H1 (cell line): ENCODE data around the gene ERLIN1. TPM values are rescaled to one million over a fixed set of nuclear protein-coding genes. Genes with fewer than 3 reads are reported as not detected.

Experiments used
- CTCF ChIA-PET: fragments of 300-600 bp; sonication (Branson Sonifier 250); formaldehyde crosslinking; loops from one replicate; lab custom pipeline; 2021; ENCODE audit not compliant: partially characterized antibody; lab: Charles Lee
- POLR2A ChIA-PET: fragments of 300-600 bp; sonication (Branson Sonifier 250); formaldehyde crosslinking; loops from one replicate; lab custom pipeline; 2021; ENCODE audit warnings: inconsistent platforms; ENCODE audit not compliant: partially characterized antibody; lab: Charles Lee
- DNase-seq, 2 experiments: peaks; one replicate each; pipeline versions ENCODE4 v3.0.0 to v3.0.0-alpha.2; 2010 to 2022; ENCODE audit warnings: low spot score in 2 of 2, low read depth in 1 of 2, mixed read lengths in 1 of 2
- FAIRE-seq: peaks from 2 replicates; lab custom pipeline; 2011; peaks lifted over from hg19 to GRCh38; lab: Jason Lieb, UNC
- H2AFZ ChIP-seq: 2 replicates; pipeline ENCODE4 v1.8.1; 2012; ENCODE audit warnings: low read length, inconsistent platforms
- H2AK5ac ChIP-seq: 2 replicates; pipeline ENCODE4 v1.6.1; 2013; ENCODE audit warnings: low read depth, low read length
- H2BK120ac ChIP-seq: replicated peaks from 2 replicates; pipeline ENCODE3; 2013; ENCODE audit warnings: low read depth, low read length, inconsistent platforms
- H2BK12ac ChIP-seq: 2 replicates; pipeline ENCODE4 v1.6.1; 2013; ENCODE audit warnings: low read depth, low read length
- H2BK15ac ChIP-seq: 2 replicates; pipeline ENCODE4 v1.6.1; 2013; ENCODE audit warnings: low read length
- H2BK20ac ChIP-seq: 2 replicates; pipeline ENCODE4 v1.6.1; 2013; ENCODE audit warnings: low read length
- H2BK5ac ChIP-seq: 2 replicates; pipeline ENCODE4 v1.6.1; 2013; ENCODE audit warnings: low read depth, low read length
- H3K14ac ChIP-seq: 2 replicates; pipeline ENCODE4 v1.6.1; 2013; ENCODE audit warnings: inconsistent platforms; ENCODE audit not compliant: insufficient read length
- H3K18ac ChIP-seq: 2 replicates; pipeline ENCODE4 v1.6.1; 2013; ENCODE audit warnings: low read length; ENCODE audit errors: extremely low read depth
- H3K23ac ChIP-seq: 2 replicates; pipeline ENCODE4 v1.6.1; 2013; ENCODE audit warnings: inconsistent platforms; ENCODE audit not compliant: insufficient read length
- H3K23me2 ChIP-seq: 2 replicates; pipeline ENCODE4 v1.6.1; 2013; ENCODE audit warnings: low read depth, low read length
- H3K27ac ChIP-seq: 2 replicates; pipeline ENCODE4 v1.6.1; 2011; ENCODE audit warnings: low read depth, low read length, inconsistent platforms
- H3K27me3 ChIP-seq, 4 experiments: replicated peaks in 1 of 4; 1 replicate in 1 of 4; 2 replicates in 3 of 4; pipeline versions ENCODE4 v1.6.1 to v1.8.1; 2011 to 2013; ENCODE audit warnings: low read length in 3 of 4, mild to moderate bottlenecking in 3 of 4, inconsistent platforms in 2 of 4, mixed read lengths in 2 of 4, moderate library complexity in 1 of 4; ENCODE audit not compliant: control insufficient read depth in 3 of 4, insufficient read depth in 3 of 4; ENCODE audit errors: extremely low read depth in 1 of 4
- H3K36me3 ChIP-seq, 4 experiments: 2 replicates each; pipeline versions ENCODE4 v1.6.1 to v1.8.1; 2011 to 2013; ENCODE audit warnings: mild to moderate bottlenecking in 4 of 4, low read length in 3 of 4, moderate library complexity in 2 of 4, control low read depth in 1 of 4, inconsistent platforms in 1 of 4; ENCODE audit not compliant: insufficient read depth in 4 of 4, control insufficient read depth in 2 of 4
- H3K4ac ChIP-seq: replicated peaks from 2 replicates; pipeline ENCODE3; 2013; ENCODE audit warnings: low read length, low read depth, mixed read lengths, inconsistent platforms; ENCODE audit not compliant: insufficient read length
- H3K4me1 ChIP-seq, 4 experiments: replicated peaks in 1 of 4; 1 replicate in 1 of 4; 2 replicates in 3 of 4; pipeline versions ENCODE4 v1.6.1 to v1.8.1; 2011 to 2013; ENCODE audit warnings: low read length in 3 of 4, inconsistent platforms in 2 of 4, mixed read lengths in 1 of 4; ENCODE audit not compliant: insufficient read depth in 4 of 4, control insufficient read depth in 3 of 4
- H3K4me2 ChIP-seq, 2 experiments: 2 replicates each; pipeline versions ENCODE4 v1.6.1 to v1.8.1; 2011 to 2013; ENCODE audit warnings: low read depth in 2 of 2, low read length in 2 of 2, control low read depth in 1 of 2, inconsistent platforms in 1 of 2, mild to moderate bottlenecking in 1 of 2; ENCODE audit not compliant: insufficient read depth in 1 of 2
- H3K4me3 ChIP-seq, 4 experiments: fragments of 200-600, 300-600 bp in 1 of 4; sonication (generic), shearing (Covaris generic), sonication (Bioruptor Twin) in 1 of 4; 2 replicates each; pipeline versions ENCODE4 v1.5.1 to v1.8.1; 2011 to 2016; ENCODE audit warnings: low read length in 4 of 4, low read depth in 3 of 4, control low read depth in 2 of 4, inconsistent platforms in 2 of 4, mild to moderate bottlenecking in 2 of 4, mixed read lengths in 1 of 4, moderate library complexity in 1 of 4; ENCODE audit not compliant: insufficient read depth in 2 of 4; ENCODE audit errors: extremely low read depth in 1 of 4
- H3K56ac ChIP-seq: replicated peaks from 2 replicates; pipeline ENCODE3; 2013; ENCODE audit warnings: low read depth, mild to moderate bottlenecking, mixed read lengths, low read length, inconsistent platforms; ENCODE audit not compliant: insufficient read length
- H3K79me1 ChIP-seq: 2 replicates; pipeline ENCODE4 v1.6.1; 2013; ENCODE audit warnings: low read depth, low read length, control low read depth
- H3K79me2 ChIP-seq, 2 experiments: 2 replicates each; pipeline versions ENCODE4 v1.6.1 to v1.8.1; 2012 to 2013; ENCODE audit warnings: low read length in 2 of 2, mild to moderate bottlenecking in 2 of 2, inconsistent platforms in 1 of 2; ENCODE audit not compliant: insufficient read depth in 2 of 2, control insufficient read depth in 1 of 2
- H3K9ac ChIP-seq, 4 experiments: replicated peaks in 1 of 4; 1 replicate in 1 of 4; 2 replicates in 3 of 4; pipeline versions ENCODE4 v1.6.1 to v1.8.1; 2011 to 2013; ENCODE audit warnings: low read depth in 3 of 4, low read length in 3 of 4, control low read depth in 2 of 4, mild to moderate bottlenecking in 2 of 4, moderate library complexity in 2 of 4, inconsistent platforms in 1 of 4; ENCODE audit errors: extremely low read depth in 1 of 4
- H3K9me3 ChIP-seq, 2 experiments: 2 replicates each; pipeline versions ENCODE4 v1.6.1 to v1.8.1; 2012 to 2013; ENCODE audit warnings: mild to moderate bottlenecking in 2 of 2, moderate library complexity in 2 of 2, control low read depth in 1 of 2, inconsistent platforms in 1 of 2, low read depth in 1 of 2, low read length in 1 of 2, mixed read lengths in 1 of 2; ENCODE audit not compliant: insufficient read depth in 2 of 2
- H4K20me1 ChIP-seq, 2 experiments: replicated peaks in 1 of 2; 2 replicates each; pipeline versions ENCODE3 to v1.8.1; 2011 to 2013; ENCODE audit warnings: inconsistent platforms in 2 of 2, low read length in 2 of 2, mild to moderate bottlenecking in 1 of 2; ENCODE audit not compliant: insufficient read depth in 2 of 2, control insufficient read depth in 1 of 2
- H4K5ac ChIP-seq: 2 replicates; pipeline ENCODE4 v1.6.1; 2013; ENCODE audit warnings: low read length, low read depth, mixed read lengths, inconsistent platforms; ENCODE audit not compliant: insufficient read length
- H4K8ac ChIP-seq: 2 replicates; pipeline ENCODE4 v1.8.0; 2013; ENCODE audit warnings: mild to moderate bottlenecking, moderate library complexity, low read length, inconsistent platforms; ENCODE audit not compliant: insufficient read depth; ENCODE audit errors: extremely low read depth
- H4K91ac ChIP-seq: replicated peaks from 2 replicates; pipeline ENCODE3; 2013; ENCODE audit warnings: low read length, mixed read lengths, inconsistent platforms; ENCODE audit not compliant: insufficient read length
- ATF3 ChIP-seq: IDR thresholded peaks from 2 replicates; pipeline ENCODE4 v1.6.1; 2011; ENCODE audit warnings: low read depth, mild to moderate bottlenecking, low read length; ENCODE audit not compliant: insufficient read depth
- CBX5 ChIP-seq: fragments of 300-800, 300-1000 bp; sonication (generic); IDR thresholded peaks from 2 replicates; pipeline ENCODE4 v1.7.1; 2016; ENCODE audit warnings: antibody characterized with exemption, low read length, low read depth
- E2F6 ChIP-seq: IDR thresholded peaks from 2 replicates; pipeline ENCODE4 v1.6.1; 2012; ENCODE audit warnings: inconsistent platforms
- EGR1 ChIP-seq: IDR thresholded peaks from 2 replicates; pipeline ENCODE4 v1.6.1; 2011; ENCODE audit warnings: low read depth, low read length, borderline replicate concordance
- GABPA ChIP-seq: IDR thresholded peaks from 2 replicates; pipeline ENCODE4 v1.6.1; 2011; ENCODE audit warnings: mild to moderate bottlenecking, low read length, moderate library complexity, borderline replicate concordance; ENCODE audit not compliant: insufficient read depth
- HDAC6 ChIP-seq: IDR thresholded peaks from one replicate; pipeline ENCODE4 v1.7.1; 2012; ENCODE audit warnings: low read depth, mild to moderate bottlenecking, inconsistent platforms, low read length, moderate library complexity
- KDM4A ChIP-seq: IDR thresholded peaks from one replicate; pipeline ENCODE4 v1.7.1; 2012; ENCODE audit warnings: low read depth, mild to moderate bottlenecking, moderate library complexity, low read length, inconsistent platforms; ENCODE audit not compliant: severe bottlenecking
- POU5F1 ChIP-seq: IDR thresholded peaks from 2 replicates; pipeline ENCODE4 v1.6.1; 2011; ENCODE audit warnings: low read depth, mild to moderate bottlenecking, low read length, moderate library complexity
- RXRA ChIP-seq: IDR thresholded peaks from 2 replicates; pipeline ENCODE4 v1.6.1; 2011; ENCODE audit warnings: low read depth, mild to moderate bottlenecking, low read length, moderate library complexity; ENCODE audit not compliant: insufficient read depth
- SAP30 ChIP-seq: fragments of 300-600 bp; sonication (generic); IDR thresholded peaks from 2 replicates; pipeline ENCODE4 v1.7.1; 2012; ENCODE audit warnings: low read length, moderate library complexity, mild to moderate bottlenecking, inconsistent platforms; ENCODE audit not compliant: insufficient read depth, insufficient replicate concordance
- SIRT6 ChIP-seq: IDR thresholded peaks from one replicate; pipeline ENCODE4 v1.7.1; 2012; ENCODE audit warnings: low read length, inconsistent platforms
- SP2 ChIP-seq: IDR thresholded peaks from 2 replicates; pipeline ENCODE4 v1.6.1; 2012; ENCODE audit warnings: mild to moderate bottlenecking, low read length, inconsistent platforms
- SRF ChIP-seq: IDR thresholded peaks from 2 replicates; pipeline ENCODE4 v1.6.1; 2011; ENCODE audit warnings: mild to moderate bottlenecking, low read depth, low read length, moderate library complexity
- TAF7 ChIP-seq: optimal IDR thresholded peaks from 2 replicates; pipeline ENCODE3; 2011; ENCODE audit warnings: low read depth, mild to moderate bottlenecking, inconsistent platforms, low read length, moderate library complexity, borderline replicate concordance
- WGBS, 2 experiments: shearing (Covaris generic) in 1 of 2; methylation state at CpG; one replicate each; pipeline versions ENCODE4 v1.1.6 to v1.1.7; 2013 to 2015; ENCODE audit warnings: low lambda C conversion rate in 2 of 2, mixed read lengths in 2 of 2, inconsistent platforms in 1 of 2, low coverage in 1 of 2, missing lambda C conversion rate in 1 of 2; ENCODE audit not compliant: insufficient replicate concordance in 2 of 2, insufficient coverage in 1 of 2, insufficient read length in 1 of 2; ENCODE audit errors: extremely low coverage in 1 of 2, missing lambda C conversion rate in 1 of 2; 5-methylcytosine and 5-hydroxymethylcytosine counted together
- polyA plus RNA-seq, 7 experiments: library from polyadenylated mRNA; depleted of rRNA in 3 of 7; stranded (reverse) in 5 of 7; unstranded in 2 of 7; fragments of >200 nt in 5 of 7; fragments of 200-250 nt in 2 of 7; gene quantifications; 1 replicate in 5 of 7; 2 replicates in 1 of 7; 4 replicates in 1 of 7; pipeline versions ENCODE4 v1.2.1 to v1.2.3, GENCODE V29; 2011 to 2013; ENCODE audit warnings: missing spikeins in 2 of 7, mixed read lengths in 2 of 7
- total RNA-seq: library from RNA; stranded (reverse); fragmentation: NEBNext Ultra II Directional; extraction: Animal tissue kit (Norgen Biotek cat#: 25700); gene quantifications from 2 replicates; pipeline ENCODE4 v1.2.1, GENCODE V29; 2021

ERLIN1 gene
- total and polyA plus RNA-seq, 2 of the 8 experiments (the other 6 are each of a cell fraction or from before 2014, with no cell fraction given), result 16.5 to 32.0 TPM

GRCh38 chr10:100114460-100114859 is 71.4 kb downstream of the ERLIN1 start:
- H3K79me1 ChIP-seq, result no peaks in the 10 kb centered on the region
- H3K4me1 ChIP-seq, result peaks cover 0 to 2% (median 0%) of the 10 kb centered on the region in 4 experiments; a peak in 1 of 7 replicates
- no peak overlapping the region; the same call in 1 of the 2 replicates for H4K8ac ChIP-seq
- FAIRE-seq (no peak), DNase-seq (no peak)
- WGBS, 2 experiments, result 87% methylated on average over 13 of the region's 13 CpGs; no CpG with 5 or more reads in 1 of the 2 experiments
- no peak overlapping the region for H2BK12ac ChIP-seq
- no peak overlapping the region for H2BK15ac ChIP-seq
- H3K9ac ChIP-seq, result no peak overlapping the region
- H3K14ac ChIP-seq, result no peak overlapping the region
- no peak overlapping the region for H3K18ac ChIP-seq
- H3K4ac ChIP-seq, result no peak overlapping the region
- H3K23me2 ChIP-seq, result no peaks in the 10 kb centered on the region
- no peak overlapping the region for H2BK20ac ChIP-seq
- H4K91ac ChIP-seq, result no peak overlapping the region
- ChIA-PET POLR2A (no interaction called here), CTCF (no interaction called here)
- H2AFZ ChIP-seq, result no peak overlapping the region; the same call in 1 of the 2 replicates
- H3K9me3 ChIP-seq, result no peaks in the 10 kb centered on the region
- H3K36me3 ChIP-seq, result no peaks in the 10 kb centered on the region
- no peak overlapping the region for H3K4me3 ChIP-seq
- no peak overlapping the region for H3K56ac ChIP-seq
- no peak overlapping the region for H3K4me2 ChIP-seq
- no peak overlapping the region for H2AK5ac ChIP-seq
- H2BK120ac ChIP-seq, result no peak overlapping the region
- H2BK5ac ChIP-seq, result no peak overlapping the region
- no peak overlapping the region for H3K27ac ChIP-seq
- no peak overlapping the region for H3K23ac ChIP-seq
- H4K20me1 ChIP-seq, result no peaks in the 10 kb centered on the region
- no peak overlapping the region for H4K5ac ChIP-seq
- H3K27me3 ChIP-seq, result no peaks in the 10 kb centered on the region
- no peaks in the 10 kb centered on the region for H3K79me2 ChIP-seq
- TF ChIP-seq SP2 (no peak), GABPA (no peak), EGR1 (no peak), POU5F1 (no peak), HDAC6 (no peak), SAP30 (no peak), KDM4A (no peak), TAF7 (no peak), SRF (no peak), CBX5 (no peak), E2F6 (no peak), ATF3 (no peak), SIRT6 (no peak), RXRA (no peak)
